Measurements from ENCODE around the gene IGSF21. TPM values are rescaled to one million over a fixed set of nuclear protein-coding genes. Genes with fewer than 3 reads are reported as not detected.

Gene IGSF21
- total and polyA plus RNA-seq, 2 of the 8 experiments (the other 6 are each of a cell fraction or from before 2014, with no cell fraction given) = 22.5 to 28.5 TPM

DNA sequence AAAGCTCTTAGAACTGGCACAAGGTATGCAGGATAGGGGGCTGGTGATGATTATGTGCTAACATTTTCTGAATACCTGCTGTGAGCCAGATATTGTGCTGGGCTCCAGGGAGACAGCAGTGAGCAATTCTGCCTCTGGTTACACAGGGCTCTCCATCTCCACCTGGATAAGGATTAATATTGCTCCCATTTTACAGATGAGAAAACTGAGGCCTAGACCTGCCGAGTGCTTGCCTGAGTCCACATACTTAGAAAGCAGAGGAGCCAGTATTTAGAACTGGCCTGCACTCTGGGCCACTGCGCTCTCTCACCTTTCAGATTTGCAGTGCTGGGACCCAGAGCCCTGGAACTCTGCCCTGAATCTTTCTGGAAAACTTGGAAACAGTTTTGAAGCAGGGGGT lies 205.9 kb downstream of the IGSF21 start (continued):
- TF ChIP-seq SP1 (IDR thresholded peaks at IDR 0.05; ENCODE audit: low read depth, low read length) = no peak
